GM10847 (cell line): ENCODE data around the gene GNAS.

Experiments
- POLR2A ChIP-seq: IDR thresholded peaks from 2 replicates; pipeline ENCODE4 v1.6.1; 2011; ENCODE audit not compliant: insufficient read length; ENCODE audit errors: extremely low read depth

GNAS gene

GRCh38 chr20:58867211-58867610 lies 14.7 kb downstream of the GNAS start:
- TF ChIP-seq POLR2A: no peak

GRCh38 chr20:58868795-58869194 lies 16.3 kb downstream of the GNAS start:
- TF ChIP-seq POLR2A: no peak

- TF ChIP-seq POLR2A: no peak
These were observed 17.2 kb downstream of the GNAS start for GRCh38 chr20:58869662-58870227.

- no peak for TF ChIP-seq POLR2A
These were observed 17.9 kb downstream of the GNAS start for GRCh38 chr20:58870293-58871014.

GRCh38 chr20:58871533-58872102 lies 19.1 kb downstream of the GNAS start:
- TF ChIP-seq POLR2A: no peak

- TF ChIP-seq POLR2A: no peak
These were observed 22.0 kb downstream of the GNAS start for GRCh38 chr20:58874469-58874868.

- TF ChIP-seq POLR2A: no peak
These were observed 22.6 kb downstream of the GNAS start for GRCh38 chr20:58875111-58875510.

GRCh38 chr20:58875541-58876134 lies 23.1 kb downstream of the GNAS start:
- TF ChIP-seq POLR2A: no peak

- TF ChIP-seq POLR2A: no peak
These were observed 23.9 kb downstream of the GNAS start for GRCh38 chr20:58876437-58876836.

- no peak for TF ChIP-seq POLR2A
These were observed 24.8 kb downstream of the GNAS start for GRCh38 chr20:58877050-58877975.

- no peak for TF ChIP-seq POLR2A
These were observed 25.5 kb downstream of the GNAS start for GRCh38 chr20:58877976-58878360.

- no peak for TF ChIP-seq POLR2A
These were observed 25.9 kb downstream of the GNAS start for GRCh38 chr20:58878399-58878798.

GRCh38 chr20:58880441-58880840 lies 27.9 kb downstream of the GNAS start:
- no peak for TF ChIP-seq POLR2A

- TF ChIP-seq POLR2A: no peak
These were observed 28.7 kb downstream of the GNAS start for GRCh38 chr20:58880994-58881752.
